Midbrain (tissue), 1 donor: ENCODE measurements around the gene ARNT2.
"Not testable (repeated sequence)": the region's sequence is repeated elsewhere in the genome, so short reads cannot be mapped to it uniquely, and the experiment has no call there.

ENCODE experiments used
- DNase-seq: peaks from one replicate; lab custom pipeline; 2025; lab: John Stamatoyannopoulos, UW

The ARNT2 gene

GRCh38 chr15:80404057-80404760, at the start of gene ARNT2:
ARNT2 (plus strand) TSS chr15:80404382; CDS start chr15:80404516, 134 bp downstream.
- peak; percentile 77 for DNase-seq

DNA sequence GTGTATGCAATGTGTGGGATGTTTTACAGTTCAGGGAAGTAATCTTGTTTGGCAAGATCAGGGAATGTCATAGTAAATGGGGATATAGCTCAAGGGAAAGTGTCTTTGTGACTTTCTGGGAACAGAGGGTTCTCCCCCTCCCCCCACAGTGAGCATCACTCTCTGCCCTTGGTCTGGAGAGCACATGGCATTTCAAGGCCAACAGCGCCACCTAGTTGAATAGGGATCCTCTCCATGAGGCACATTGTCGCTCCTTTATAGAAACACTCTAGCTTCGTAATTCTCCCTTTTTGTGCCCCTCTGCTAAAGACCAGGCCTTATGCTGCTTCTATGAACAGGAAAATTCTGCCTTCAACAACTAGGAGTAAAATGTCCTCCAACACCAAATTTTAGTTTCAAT, 37.1 kb upstream of the ARNT2 start:
- no peak for DNase-seq

GRCh38 chr15:80367661-80368060, 36.5 kb upstream of the ARNT2 start:
- no peak for DNase-seq

- no peak for DNase-seq
These were observed 32.3 kb upstream of the ARNT2 start for GRCh38 chr15:80371924-80372323.

DNA sequence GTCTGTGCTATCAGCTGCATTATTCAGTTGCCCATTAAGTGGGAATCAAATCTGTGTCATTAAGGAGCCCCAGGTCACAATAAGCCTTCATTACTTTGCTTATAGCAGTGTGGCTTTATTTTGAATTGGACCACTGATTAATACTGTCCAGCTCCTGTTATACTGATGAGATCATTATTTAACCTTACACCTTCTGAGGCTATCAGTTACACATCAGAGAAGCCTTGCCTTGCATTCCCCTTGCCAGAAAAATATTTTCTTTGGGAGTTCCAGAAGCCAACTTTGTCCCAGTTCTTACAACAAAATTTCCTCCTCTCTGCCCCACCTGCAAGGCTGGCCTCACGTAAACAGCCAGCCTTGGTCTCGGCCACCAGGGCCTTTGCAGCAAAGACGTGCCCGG, 29.7 kb upstream of the ARNT2 start:
- DNase-seq: no peak

DNA sequence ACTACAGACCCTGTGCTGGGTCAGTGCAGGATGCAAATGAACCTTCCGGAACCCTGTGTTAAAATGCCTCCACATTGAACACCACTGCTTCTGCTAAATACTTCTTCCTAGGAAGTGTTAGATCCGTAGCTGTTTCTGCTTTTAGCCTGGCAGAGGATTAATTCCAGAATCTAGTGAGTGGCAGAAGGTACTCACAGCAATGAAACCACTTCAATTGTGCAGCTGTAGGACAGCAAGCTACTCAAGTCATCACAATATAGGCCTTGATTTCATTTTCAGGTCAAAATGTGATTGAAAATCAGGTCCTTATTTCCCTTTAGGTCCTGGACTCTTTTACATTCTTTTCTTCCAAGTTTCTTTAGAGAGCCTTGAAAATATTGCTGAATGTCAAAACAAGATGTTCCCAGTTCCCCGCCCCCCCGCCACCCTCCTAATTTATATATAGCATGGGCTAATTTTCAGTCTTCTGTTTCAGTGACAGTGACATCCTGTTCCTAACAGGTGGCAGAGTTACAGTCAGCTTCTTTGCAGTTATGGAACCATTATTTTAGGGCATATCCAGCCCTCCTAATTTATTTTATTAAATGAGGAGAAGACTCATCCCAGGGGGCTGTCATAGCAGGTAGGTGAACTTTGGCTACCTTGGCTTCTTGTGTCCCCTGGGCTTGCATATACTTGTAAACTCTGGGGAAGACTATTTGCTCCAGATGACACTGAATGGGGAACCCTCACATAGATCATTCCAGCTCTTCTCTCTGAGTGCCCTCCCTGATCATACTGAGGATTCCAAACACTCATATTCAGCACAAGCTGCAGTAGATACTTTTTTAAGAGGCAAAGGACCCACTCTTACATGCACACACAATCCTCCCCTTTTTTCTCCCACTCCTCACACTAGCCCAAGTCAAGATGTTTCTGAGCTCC, 28.0 kb upstream of the ARNT2 start:
- DNase-seq: no peak

DNA sequence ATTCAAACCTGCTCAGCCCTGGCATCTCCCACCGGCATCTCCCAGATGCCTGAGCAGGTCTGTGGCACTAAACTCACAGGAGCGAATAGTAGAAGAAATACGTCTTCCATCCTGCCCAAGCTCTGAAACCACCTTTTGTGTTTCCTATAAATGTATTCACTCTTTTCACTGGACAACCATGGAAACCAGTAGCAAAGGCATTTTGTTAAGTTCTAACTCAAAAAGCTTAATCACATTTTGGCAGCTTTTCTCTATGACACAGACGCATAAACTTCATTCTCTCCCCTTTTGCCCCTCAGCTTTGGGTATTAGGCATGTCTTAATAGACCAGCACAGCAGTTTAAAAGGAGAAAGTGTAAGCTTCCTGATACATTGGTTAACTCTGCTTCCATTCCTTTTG, 24.5 kb upstream of the ARNT2 start:
- DNase-seq: peak; percentile 49

DNA sequence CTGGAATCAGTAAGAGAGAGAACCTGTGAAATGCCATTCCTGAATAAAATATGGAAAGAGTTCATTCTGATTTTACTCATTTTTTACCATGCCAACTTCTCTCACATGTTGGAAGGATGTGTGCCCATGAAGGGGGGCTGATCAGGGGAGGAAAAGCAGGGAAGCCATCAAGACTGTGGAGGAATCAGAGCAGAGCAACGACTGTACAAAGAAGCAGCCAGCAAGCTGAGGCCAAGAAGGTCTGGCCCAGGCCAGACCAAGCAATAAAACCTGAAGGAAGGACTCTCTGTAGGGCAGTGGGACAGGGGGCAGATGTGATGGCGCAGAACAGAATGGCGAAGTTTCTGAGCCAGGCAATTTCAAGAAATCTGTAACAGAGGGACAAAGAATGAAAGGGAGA, 24.0 kb upstream of the ARNT2 start:
- no peak for DNase-seq

DNA sequence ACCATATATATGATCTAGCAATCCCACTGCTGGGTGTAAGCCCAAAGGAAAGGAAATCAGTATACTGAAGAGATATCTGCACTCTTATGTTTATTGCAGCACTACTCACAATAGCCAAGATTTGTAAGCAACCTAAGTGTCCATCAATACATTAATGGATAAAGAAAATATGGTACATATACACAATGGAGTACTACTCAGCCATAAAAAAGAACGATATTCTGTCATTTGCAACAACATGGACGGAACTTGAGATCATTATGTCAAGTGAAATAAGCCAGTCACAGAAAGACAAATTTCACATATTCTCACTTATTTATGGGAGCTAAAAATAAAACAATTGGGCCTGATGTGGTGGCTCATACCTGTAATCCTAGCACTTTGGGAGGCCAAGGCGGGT, 21.9 kb upstream of the ARNT2 start:
- no peak for DNase-seq

- no peak for DNase-seq
These were observed 19.8 kb upstream of the ARNT2 start for GRCh38 chr15:80384432-80384831.

DNA sequence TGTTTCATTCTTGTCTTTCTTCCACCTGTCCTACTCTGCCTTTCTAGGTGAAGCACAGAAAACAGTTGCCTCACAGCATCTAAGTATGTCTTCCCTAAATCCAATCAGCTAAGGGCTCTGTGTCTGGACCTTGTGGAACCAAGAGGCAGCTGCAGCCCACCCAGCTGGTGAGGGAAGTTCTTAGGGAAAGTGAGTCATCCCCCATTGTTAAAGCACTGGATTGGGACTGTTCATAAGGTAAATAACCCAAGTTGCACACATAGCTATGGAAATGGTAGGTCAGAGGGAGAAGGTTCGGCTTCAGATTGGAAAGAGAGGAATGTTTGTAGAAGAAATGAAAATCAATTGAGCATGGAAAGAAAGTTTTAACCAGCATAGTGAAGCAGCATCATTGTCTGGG, 18.0 kb upstream of the ARNT2 start:
- no peak for DNase-seq

GRCh38 chr15:80388326-80388725, 15.9 kb upstream of the ARNT2 start:
- DNase-seq: no peak

- DNase-seq: no peak
These were observed 14.8 kb upstream of the ARNT2 start for GRCh38 chr15:80389370-80389769.

GRCh38 chr15:80390942-80391341, 13.2 kb upstream of the ARNT2 start:
- DNase-seq: not testable (repeated sequence)

DNA sequence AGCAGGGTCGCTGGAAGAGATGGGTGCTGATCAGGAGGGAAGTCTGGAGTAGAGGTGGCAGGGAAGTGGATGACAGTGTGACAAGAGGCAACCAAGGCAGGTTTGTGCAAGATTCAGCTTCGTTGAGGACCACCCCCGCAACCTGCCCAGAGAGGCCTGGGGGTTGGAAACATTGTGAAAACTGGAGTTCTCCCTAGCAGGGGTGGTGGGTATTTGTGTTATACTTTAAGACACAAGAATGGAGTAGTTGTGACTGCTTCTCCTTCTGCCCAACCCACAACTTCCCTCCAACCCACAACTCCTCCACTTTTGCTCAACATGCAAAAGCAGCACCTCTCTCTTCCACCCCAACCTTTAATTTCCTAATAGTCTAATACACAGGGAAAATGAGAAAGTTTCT, 8.6 kb upstream of the ARNT2 start:
- no peak for DNase-seq

DNA sequence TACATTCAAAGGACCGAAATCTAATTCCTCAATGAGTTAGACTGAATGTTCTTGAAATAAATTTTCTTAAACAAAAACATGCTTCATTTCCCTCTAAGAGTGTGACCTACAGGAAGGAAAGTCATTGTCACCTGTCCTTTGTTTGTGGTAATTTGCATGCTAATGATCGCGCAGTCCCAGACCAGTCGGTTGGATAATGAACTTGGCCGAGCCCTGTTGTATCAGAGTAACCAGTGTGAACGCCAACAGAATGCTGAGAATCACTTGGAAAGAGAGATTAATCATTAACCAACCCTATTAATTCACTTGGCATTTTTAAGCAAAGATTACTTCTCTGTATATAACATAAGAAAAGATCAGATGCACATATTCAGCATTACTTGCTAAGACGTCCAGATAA, 8.1 kb upstream of the ARNT2 start:
- no peak for DNase-seq

DNA sequence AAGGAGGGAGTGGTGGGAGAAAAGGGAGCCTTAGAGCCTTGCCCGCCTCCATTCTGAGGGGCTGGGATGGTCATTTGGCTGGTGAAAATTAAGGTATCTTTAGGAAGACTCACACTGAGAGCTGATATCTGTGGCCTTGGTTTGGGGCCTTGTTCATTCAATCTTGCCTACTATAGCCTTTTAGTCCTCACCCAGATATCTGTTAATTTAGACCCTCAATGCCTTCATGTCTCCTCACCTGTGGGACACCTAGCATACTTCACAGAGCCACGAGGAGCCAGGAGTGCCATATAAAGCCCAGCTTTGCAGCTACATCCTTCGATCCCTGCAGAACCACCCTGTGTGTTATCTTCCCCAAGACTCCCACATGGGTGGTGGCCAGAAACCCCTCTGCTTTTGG, 4.7 kb upstream of the ARNT2 start:
- DNase-seq: no peak

GRCh38 chr15:80401456-80401855, 2.7 kb upstream of the ARNT2 start:
- no peak for DNase-seq

DNA sequence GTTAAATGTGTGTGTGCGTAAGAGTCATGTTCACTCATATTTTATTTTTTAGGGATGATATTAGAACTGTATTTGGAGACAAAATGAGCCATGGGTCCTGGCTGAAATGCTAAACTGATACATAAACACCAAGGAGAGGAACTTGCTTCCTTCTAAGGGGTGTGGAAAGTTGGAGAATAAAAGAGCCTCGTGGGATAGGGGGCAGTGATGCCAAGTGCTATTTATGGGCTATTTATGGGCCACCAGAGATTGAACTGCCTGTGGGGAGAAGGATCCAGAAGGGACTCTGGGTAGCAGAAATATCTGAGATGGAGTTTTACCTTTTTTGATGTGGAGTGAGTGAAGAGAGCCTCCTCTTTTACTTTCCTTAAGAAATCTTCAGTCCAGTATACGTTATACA, 1.8 kb upstream of the ARNT2 start:
- DNase-seq: no peak

DNA sequence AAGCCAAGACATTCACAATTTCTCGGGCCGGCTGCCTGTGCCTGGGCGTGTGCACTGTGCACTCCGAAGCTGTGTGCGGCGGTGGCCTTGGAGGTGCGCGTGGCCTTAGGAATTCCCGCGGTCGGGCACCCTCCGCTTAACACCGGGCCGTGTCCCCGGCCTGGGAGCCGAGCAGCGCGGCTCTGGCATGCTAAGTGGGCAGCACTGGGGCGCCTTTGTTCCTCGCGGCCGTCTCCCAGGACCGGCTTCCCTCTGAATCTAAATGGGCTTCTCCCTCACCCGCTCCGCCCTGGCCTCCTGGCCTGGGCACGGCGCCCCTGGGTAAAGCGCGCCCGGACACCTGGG, 498 bp upstream of the ARNT2 start:
- peak; percentile 77 for DNase-seq

DNA sequence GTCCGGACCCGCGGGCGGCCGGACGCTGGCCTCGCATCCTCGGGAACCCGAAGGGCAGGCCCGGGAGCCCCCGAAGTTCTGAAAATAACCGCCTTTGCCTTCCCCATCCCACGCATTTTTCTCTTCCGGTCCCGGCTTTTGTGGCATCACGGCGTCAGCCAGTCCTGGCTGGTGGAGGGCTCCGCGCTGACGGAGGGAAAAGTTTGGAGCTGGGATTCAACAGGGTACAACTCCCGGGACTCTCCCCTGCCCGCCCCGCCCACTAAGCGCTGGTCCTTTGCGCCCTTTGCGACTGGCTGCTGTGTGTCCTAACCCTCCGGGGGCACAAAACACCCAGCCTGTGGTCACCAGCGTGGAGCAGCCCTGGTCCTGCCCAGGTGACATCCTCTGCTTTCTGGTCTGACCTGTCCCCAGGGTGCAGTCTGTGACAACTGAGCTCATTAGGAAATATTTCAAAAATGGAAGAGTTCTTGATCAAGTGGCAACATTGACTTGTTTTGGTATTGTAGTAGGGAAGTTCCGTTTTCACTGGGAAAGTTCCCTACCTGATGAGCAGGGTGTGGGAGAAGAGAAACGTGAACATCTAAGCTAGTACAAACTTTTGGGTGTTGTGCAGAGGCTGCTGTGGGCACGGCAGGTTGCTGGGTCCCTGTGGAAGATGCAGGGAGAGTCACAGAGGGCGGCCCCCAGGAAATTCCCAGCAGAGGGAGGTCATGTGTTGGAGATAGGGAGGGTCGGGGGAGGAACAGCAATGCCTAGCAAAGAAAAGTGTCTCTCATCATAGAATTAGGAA, 775 bp downstream of the ARNT2 start:
- peak; percentile 53 for DNase-seq

- DNase-seq: no peak
These were observed 1.3 kb downstream of the ARNT2 start for GRCh38 chr15:80405554-80405850.

DNA sequence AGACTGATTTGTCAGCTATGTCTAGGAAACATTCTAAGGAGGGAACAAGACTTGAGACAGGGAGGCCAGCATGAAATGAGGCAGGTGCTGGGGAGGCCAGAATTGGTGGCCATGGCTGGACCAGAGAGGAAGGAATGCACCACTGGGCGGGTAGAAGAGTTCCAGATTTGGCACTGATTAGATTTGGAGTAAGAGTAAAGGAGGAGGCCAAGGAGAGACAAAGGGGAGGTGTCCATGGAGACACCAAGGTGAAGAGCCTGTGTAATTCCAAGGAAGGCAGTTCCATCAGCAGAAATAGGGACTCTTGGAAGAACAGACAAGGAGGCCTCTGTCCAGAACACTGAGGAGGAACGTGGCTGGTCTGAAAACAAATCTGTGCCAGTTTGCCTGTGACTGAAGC, 1.8 kb downstream of the ARNT2 start:
- DNase-seq: peak; percentile 32
